CD1c-positive myeloid dendritic cell (primary cell): ENCODE measurements around the gene SEMA3C.

Experiments used
- DNase-seq: peaks from one replicate; pipeline ENCODE4 v3.0.0-alpha.2; 2016; ENCODE audit errors: extremely low spot score

The SEMA3C gene

DNA sequence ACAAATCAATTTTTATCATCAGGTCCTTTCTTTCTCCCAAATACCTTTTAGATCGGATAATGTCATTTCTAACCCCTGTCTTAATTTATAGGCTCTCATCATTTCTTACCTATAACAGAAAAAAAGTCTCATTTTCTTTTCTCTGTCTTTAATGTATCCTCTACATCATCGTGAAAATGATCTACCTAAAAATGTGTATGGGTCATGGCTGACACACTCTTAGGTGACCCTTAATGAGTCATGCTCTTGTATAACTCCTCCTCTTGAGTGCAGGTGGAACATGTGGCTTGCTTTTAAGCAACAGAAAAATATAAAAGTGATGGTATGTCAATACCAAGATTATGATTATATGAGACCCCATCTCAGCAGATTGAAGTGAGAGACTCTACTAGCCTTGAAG lies 139.4 kb downstream of the SEMA3C start:
- no peak for DNase-seq

DNA sequence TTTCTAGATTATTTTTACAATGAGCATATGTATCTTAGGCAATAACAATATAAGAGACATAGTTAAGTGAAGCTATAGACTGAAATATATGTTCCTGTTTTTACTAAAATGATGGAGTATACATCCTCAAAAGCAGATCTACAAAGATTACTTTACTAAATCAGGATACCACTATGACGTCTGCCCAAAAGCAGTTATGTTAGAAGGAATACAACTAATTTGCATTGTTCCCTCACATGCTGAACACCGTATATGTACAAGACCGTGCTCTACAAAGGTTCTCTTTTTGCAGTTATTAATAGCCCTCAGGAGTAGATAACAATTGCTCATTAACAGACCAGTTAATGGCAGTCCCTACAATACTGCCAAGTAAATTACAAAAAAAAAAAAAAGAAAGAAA lies 143.0 kb downstream of the SEMA3C start:
- no peak for DNase-seq

DNA sequence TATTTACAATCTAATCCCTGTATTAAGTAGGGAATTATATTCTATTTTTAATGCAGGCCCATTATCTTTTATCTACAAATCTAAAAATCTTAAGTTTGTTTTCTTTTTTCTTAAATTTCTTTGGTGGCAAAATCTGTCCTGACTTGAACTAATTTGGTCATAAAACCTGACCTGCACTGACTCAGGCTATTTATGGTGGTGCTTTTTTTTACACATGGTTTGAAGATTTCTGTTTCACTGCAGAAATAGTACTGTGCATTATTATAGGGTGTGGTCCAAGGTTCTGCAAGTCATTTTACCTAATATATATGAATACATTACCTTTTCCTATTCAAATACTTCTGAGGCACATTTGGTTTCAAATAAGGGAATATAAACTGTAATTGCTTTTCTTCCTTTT lies 143.4 kb downstream of the SEMA3C start:
- DNase-seq: no peak

DNA sequence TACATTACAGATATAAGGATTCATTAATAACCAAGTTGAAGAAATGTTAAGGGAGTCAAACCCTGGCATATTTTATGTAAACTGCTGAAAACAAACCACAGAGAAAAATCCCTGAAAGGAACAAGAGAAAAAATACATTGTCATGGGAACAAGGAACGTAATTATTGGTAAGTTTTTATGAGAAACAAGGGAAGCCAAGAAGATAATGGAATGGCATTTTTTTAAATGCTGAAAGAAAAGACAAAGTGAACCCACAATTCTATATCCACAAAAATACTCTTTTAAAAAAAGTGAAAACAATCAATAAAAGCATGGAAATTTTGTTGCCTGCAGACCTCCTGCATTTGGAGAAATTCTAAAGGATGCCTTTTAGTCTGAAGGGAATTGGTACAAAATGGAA lies 144.0 kb downstream of the SEMA3C start:
- no peak for DNase-seq

DNA sequence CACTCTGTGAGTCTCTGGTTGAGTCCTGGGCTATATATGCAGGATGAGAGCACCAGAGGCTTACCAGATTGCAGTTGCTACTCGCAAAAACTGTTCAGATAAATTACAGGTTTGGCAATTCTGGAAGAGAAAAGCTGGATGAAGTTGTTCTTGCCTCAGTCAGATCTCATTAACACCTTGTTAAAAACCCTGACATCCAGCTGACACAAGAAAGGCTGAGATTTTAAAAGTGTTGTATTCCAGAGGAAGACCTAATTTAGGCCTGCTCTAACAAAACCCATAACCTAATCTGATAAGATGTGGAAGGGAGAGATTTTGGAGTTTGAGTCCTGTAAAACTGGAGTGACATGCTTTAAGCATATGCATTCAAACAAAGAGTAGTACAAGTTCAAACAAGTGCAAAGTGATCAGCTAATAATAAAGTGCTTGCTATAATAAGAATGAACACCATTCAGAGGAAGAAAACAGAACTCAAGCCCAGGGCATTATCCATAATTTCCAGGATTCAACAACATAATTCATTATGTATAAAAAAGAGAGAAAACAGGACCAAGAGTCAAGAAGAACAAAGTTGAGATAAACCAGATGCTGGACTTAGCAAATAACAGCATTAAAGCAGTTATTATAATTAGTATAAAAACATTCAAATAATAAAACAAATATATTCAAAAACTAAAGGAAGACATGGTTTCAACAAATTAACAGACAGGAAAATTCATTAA lies 144.9 kb downstream of the SEMA3C start:
- no peak for DNase-seq

DNA sequence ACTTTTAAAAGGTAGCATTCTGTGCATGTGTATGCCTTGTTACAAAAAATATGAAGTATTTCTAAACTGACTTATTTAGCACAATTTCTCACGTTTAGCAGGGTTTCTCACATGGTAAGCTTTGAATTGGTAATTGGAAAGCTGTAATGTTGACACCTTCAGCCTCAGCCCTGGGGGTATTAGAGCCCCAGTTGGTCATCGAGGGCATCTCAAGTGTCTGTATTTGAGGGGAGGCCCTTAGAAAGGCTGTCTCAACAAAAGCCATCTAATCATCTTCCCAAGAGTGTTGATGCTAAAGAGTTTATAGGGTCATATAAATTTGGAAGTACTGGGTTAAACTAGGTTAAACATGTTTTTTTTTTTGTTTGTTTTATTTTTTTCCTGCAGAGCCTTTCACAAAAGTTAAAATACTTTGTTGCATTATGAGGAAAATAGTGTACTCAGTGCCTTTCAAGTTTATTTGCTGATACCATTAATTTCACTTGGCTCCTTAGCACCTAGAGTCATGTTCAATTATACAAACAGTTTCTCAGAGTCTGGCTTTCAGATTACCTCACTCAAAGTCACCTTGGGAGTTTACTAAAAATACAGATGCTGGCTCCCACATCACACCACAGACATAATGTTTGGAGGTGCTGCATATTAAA lies 146.4 kb downstream of the SEMA3C start:
- no peak for DNase-seq

DNA sequence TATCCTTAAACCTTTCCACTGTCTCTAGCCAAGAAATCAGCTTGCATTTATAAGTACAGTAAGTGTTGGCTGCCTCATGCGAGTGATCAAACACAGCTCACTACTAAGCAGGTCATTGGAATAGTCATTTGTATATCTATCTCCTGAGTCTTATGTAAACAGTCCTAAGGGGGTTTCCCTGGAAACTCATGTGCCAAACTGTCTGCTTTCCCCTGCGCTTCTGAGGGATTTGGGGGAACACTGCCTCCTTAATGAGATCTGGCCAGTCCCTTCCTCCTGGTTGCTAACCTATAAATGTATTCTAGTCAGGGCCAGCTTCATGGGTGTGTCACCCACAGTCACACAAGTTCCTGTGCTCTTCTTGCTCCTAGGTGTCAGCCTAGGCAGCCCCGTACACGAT lies 147.3 kb downstream of the SEMA3C start:
- no peak for DNase-seq

DNA sequence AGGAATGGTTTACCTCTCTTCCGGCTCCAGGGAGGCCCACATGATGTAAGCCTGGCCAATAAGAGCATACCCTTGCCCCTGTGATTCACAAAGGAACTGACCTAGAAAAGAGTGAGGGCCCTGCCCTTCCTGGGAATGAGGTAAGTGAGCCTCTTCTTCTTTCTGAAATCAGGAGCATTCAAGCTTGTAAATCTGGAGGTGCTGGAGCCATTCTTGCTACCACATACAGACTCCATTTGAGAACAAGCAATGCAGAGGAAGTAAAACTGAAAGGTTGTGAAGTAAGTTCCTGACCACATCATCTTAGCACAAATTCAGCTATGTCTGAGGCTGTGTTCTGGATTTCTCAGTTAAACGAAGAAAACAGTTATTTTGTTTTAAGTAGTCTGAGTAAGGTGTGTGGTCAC lies 148.2 kb downstream of the SEMA3C start:
- DNase-seq: peak; percentile 53

DNA sequence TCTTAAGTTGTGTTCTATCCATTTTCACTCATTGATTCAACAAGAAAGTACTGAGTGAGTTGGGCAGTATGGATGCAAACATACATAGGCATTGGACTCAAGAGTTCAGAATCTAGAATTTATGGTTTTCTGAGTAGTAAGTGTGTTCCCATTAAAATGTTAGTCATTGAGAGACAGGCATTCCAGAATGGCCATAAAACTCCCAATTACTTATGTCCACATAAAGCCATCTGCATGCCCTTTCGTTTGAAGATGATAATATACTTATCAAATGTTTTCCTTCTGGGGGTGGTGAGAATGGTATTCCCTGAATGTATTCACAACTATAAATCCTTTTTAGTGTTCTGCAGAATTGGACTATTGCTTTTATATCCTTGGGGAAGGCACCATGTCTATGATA lies 148.8 kb downstream of the SEMA3C start:
- DNase-seq: no peak

DNA sequence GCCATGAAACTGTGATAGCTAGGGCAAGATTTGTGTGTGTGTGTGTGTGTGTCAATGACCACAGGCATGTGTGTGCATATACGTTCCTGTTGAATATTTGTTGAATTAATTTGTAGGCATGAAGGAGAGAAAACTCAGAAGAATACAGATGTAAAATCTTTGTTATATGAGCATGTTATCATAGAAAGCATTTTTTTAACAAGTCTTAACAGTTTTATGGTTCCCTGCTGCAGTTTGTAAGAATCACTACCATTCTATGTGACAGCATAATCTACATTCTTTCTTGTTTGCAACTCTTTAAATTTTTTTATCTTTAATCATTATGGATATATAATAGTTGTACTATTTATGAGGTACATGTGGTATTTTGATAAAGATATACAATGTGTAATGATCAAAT lies 150.1 kb downstream of the SEMA3C start:
- no peak for DNase-seq

DNA sequence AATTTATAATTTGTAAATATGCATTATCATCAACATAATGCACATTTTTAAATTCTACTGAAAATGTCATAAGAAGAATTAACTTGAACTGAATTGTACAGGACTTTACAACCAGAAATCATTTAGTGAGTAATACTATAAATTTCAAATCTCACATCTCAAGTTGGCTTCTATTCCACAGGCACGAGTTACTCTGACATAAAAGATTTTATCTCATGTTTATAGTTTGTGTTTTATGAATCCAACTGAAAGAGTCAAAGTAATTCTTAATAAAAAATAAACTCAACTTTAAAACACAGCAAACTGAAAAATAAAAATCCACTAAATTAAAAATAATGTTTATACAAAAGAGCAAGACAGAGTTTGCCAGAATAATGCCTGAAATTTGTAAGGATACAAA lies 151.2 kb downstream of the SEMA3C start:
- DNase-seq: no peak

DNA sequence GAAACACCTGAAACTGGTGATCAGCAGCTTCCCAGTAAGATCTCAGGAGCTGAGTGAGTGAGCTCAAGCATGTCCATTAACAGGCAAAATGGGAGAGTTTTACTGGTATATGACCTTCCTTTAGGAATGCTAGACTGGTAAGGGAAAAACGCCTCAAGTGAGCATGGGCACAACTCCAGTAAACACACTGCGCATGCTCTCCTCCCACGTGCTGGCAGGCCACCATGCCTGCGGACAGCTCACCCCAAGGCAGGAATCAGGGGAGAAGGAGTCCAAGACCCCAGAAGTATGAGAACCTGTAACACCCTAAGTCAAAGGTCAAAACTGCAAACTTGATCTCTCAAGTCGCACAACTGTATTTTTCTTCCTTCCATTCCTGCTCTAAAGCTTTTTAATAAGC lies 152.1 kb downstream of the SEMA3C start:
- no peak for DNase-seq

DNA sequence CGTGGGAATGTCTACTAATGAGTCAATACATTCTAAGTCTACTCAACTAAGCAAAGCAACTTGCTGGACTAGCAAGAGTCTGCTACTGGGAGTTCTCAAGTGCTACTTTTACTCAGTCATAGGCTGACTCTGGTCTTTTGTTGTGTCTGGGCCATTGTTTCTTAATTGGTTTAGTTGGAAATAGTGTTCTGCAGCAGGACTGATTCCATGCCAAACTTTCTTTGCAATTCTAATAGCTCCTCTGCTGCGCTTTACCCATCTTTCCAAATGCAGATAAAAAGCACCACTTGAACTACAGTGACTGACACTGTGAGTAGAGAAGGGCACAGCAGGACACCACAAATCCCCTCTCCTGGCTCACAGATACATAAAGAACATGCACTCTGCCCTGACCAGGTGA lies 154.7 kb downstream of the SEMA3C start:
- DNase-seq: no peak

DNA sequence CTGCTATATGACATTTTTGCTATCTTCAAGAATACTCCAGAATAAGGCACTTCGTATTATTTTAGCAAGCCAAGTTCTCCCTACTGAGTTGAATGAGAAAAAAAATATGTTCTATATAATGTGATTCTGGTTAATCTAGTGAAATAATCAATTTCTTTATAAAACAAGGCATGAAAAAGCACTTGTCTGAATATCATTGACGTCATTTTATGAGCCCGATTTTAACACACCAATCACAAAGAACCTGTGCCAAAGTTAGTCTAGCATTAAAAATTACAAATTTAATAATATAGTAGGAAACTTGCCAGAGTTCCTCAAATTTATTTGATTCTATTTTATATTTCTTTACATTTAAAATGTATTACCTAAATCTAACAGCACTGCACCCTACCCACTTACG lies 155.1 kb downstream of the SEMA3C start:
- no peak for DNase-seq

DNA sequence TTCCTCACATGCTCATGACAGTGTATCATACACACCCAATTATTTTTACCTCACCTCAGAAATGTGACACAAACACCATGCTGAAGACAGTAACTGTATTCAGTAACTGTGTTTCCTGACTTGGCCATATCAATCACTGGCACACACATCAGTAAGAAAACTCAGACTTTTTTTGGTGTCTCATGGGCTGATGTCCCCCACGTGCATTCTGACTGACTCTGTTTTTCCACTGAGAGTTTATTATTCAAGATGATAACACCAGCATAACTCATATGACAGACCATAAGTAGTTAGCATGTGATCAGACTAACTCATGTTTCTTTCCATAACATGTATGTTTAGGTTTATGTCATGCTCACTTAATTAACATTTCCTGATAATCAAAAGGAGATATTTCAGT lies 155.6 kb downstream of the SEMA3C start:
- DNase-seq: no peak

DNA sequence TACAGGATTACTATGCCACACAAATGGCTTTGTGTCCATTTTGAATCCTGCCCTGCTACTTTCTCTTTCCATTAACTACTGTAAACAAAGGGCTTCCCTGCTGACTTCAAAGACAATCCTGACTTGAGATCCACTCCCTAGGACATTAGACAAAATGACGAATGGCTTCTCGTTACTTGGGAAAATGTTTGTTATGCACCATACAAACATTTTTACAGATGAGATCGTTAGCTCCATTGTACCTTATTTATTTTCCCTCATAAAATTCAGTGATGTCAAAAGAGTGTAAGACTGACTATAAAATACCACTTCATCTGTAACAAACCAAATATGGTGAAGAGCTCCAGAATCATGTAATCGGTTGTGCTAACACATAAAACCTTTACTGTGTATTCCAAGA lies 158.6 kb downstream of the SEMA3C start:
- DNase-seq: no peak

DNA sequence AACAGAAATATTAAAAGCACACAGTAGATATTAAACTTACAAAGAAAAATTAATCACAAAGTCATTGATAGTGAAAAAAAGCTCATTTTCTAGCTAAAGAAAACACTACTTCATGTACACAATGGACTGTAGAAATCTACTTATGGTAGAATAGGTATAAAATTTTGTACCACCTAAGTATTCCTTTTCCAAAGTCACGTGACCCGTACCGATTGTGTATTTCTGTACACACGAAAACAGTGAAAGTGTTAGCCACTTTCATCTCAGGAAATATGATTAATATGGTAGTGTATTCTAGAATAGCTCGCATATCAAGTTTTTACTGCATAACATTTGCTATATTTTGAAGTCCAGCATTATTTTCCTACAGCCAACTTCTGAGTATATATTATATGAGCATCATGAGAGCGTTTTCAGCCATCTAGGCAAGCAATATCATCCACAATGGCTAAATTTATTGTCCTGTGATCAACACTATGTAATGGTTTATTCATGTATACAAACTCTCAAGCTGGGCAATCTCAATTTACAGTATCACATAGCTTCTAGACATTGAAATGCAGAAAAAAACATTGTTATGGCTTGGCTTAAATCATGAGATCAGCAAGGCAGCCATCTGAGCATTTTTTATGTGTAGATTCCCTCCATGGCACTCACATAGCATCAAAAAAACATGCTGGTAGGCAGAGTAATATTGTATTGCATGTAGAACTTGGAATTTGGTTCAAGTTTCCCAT lies 165.7 kb downstream of the SEMA3C start:
- DNase-seq: no peak

DNA sequence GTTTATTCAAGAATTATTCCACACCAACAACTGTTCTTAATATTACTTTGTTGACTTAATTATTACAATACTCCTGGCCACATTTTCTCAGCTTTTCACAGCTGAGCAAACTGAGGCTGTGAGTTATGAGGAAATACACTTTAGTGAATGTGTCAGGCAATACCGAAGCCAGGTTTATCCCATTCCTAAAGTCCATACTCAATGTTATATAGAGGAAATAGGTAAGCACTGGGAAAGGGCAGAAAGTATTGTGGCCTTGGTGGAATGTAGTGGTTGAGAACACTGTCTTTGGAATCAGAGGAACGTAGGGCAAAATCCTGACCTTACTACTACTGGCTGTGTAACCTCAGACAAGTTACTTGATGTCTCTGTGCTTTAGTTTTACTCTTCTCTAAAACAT lies 169.6 kb downstream of the SEMA3C start:
- DNase-seq: no peak

DNA sequence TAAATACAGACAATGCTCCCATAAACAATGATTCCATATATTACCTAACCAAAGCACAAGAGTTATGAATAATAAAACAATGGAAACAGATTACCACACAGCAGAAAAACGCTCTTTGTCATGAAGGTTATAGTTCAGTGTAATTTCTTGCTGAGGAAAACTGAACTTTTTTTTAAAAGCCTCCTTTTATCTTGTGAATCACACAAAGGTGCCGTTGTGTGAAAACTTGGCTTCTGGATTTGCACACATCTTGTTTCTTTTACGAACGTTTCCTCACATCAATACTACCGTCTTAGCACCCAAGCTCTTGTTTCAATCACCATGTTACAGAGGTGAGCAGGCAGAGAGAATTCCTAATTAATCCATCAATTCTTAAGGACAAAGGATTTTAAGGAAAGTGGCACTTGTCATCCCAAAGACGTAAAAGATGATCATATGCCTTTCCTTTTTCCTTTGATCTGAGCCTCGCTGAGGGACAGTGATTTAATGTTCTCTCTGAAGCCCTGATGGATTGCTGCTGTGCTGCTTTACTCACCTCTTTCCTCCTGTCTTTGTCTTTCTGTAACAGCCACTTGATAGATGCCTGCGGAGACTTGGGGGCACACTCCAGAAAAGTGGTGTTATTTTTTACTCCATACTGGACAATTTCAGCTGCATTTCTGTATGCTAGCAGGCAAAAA lies 170.3 kb downstream of the SEMA3C start:
- no peak for DNase-seq

DNA sequence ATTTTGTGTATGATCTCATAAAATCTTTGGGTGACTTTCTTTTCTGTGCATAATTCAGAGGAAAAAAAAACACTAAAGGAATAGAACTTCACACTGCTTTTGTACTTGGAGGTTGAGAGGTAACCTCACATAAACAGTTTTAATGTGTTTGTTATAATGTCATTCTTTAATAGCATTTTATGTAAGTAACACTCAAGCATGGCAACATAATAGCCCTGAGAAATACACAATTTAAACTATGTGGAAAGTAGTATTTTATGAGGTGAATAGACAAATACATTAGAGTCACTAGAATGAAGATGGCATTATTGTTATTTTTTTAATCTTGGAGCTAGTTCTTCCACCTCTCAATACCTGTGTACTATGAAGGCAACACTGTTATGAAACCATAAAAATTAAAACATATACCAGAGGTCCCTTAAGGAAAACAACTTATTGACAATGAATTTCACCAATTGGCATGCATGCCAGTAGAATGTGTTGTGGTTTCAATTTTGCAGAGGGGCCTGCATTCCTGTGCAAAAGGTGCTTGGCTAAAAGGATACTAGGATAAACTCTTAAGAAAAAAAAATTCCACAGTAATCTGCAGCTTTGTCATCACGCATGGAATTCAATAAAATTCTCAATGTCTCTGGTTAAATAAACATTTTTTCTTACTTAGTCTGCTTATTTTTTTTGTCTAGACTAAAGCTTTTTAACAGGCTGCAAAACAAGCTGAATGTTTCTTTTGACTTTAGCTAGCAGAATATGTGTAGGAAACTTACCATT lies 177.9 kb downstream of the SEMA3C start:
- DNase-seq: no peak

DNA sequence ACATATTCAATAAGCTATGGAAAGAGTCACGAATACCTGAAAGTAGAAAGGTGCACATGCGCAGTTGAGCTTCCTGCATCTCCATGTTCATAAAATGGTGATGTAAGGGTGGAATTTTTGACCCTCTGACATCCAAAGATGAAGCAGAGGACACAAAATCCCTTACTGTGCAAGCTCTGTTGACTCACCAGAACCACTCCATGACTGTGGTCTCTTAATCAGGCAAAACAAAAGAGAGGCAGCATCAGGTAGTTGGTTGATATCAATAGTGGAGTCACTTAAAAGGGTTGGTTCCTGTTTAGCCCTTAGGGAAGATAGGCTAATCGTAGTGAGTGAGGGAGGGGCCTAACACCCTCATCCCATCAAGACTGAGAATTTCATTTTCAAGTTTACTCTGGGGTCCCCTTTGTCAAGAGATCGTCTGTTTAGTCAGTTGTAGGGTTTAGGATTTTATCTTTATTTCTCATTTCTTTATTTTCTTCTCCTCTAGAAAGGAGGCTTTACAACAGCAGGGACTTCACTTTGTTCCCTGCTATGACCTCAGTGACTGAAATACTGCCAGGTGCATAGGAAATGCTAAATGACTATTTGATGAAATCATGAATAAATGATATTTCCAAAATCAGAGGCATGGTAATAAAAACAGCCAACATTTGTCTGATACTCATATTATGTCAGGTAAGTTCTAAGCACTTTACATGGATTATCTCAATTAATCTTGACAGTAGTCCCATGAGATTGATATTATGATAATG lies 182.3 kb downstream of the SEMA3C start:
- DNase-seq: no peak
